ENCODE results near the gene TKT.

DNA sequence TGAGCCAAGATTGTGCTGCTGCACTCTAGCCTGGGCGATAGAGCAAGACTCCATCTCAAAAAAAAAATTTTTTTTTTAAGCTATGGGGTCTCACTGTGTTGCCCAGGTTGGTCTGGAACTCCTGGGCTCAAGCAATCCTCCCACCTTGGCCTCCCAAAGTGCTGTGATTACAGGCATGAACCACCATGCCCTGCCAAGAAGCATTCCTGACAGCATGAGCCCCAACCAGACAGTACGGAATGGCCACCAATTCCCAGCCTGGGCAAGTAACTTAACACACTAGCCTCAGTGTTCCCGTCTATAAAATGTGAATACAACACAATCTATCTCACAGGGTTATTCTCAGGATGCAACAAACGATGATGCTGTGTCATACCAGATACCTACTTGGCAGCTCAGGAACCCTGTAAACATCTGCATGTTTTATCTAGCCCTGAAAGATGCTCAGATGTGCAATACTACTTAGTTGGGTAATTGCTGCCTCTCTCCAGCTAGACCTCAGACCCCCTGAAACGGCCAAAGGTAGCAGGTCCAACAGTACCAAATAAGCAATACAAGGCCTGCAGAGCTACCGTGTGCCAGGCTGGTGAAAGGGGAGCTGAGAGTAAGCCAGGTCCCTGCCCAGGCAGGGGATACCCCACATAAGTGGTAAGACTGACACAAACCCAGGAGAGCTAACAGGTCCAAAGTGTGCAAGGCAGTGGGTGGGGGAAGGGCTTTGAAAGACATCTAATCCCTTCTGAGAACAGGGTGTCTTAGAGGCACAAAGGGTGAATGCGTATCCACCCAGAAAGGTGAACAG, 1.9 kb downstream of the TKT start:
- TF ChIP-seq, protein P1, sequence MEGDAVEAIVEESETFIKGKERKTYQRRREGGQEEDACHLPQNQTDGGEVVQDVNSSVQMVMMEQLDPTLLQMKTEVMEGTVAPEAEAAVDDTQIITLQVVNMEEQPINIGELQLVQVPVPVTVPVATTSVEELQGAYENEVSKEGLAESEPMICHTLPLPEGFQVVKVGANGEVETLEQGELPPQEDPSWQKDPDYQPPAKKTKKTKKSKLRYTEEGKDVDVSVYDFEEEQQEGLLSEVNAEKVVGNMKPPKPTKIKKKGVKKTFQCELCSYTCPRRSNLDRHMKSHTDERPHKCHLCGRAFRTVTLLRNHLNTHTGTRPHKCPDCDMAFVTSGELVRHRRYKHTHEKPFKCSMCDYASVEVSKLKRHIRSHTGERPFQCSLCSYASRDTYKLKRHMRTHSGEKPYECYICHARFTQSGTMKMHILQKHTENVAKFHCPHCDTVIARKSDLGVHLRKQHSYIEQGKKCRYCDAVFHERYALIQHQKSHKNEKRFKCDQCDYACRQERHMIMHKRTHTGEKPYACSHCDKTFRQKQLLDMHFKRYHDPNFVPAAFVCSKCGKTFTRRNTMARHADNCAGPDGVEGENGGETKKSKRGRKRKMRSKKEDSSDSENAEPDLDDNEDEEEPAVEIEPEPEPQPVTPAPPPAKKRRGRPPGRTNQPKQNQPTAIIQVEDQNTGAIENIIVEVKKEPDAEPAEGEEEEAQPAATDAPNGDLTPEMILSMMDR (IDR thresholded peaks at IDR 0.05), result no peak
- TF ChIP-seq POLR2A (IDR thresholded peaks at IDR 0.05), result no peak
